Progenitor cell of endocrine pancreas (in vitro differentiated cells): ENCODE measurements around the gene SFTPD. TPM values are rescaled to one million over a fixed set of nuclear protein-coding genes. Genes with fewer than 3 reads are reported as not detected.

ENCODE experiments used
- DNase-seq: peaks from one replicate; pipeline ENCODE4 v3.0.0; 2021; ENCODE audit warnings: low spot score; ENCODE audit not compliant: unreplicated experiment
- H3K27ac Mint-ChIP-seq: 2 replicates; pipeline ENCODE4 v1.8.0; 2021; ENCODE audit warnings: mild to moderate bottlenecking, moderate library complexity, mixed read lengths
- H3K27me3 Mint-ChIP-seq: 2 replicates; pipeline ENCODE4 v1.8.0; 2021; ENCODE audit warnings: mixed read lengths
- H3K36me3 Mint-ChIP-seq: 2 replicates; pipeline ENCODE4 v1.8.0; 2022; ENCODE audit warnings: mixed read lengths; ENCODE audit not compliant: insufficient read depth
- H3K4me1 Mint-ChIP-seq: 2 replicates; pipeline ENCODE4 v1.8.0; 2021; ENCODE audit warnings: low read depth, mixed read lengths
- H3K4me3 Mint-ChIP-seq: 2 replicates; pipeline ENCODE4 v1.8.0; 2021; ENCODE audit warnings: low read depth, mild to moderate bottlenecking, moderate library complexity, mixed read lengths
- H3K9me3 Mint-ChIP-seq: 2 replicates; pipeline ENCODE4 v1.8.0; 2021; ENCODE audit warnings: low read depth, mixed read lengths
- CTCF ChIP-seq: fragments of 200-600 bp; sonication (generic); IDR thresholded peaks from one replicate; pipeline ENCODE4 v1.5.0; 2021; ENCODE audit warnings: antibody characterized with exemption, mild to moderate bottlenecking; ENCODE audit not compliant: unreplicated experiment
- total RNA-seq: library from RNA; stranded (reverse); gene quantifications from 2 replicates; pipeline ENCODE4 v1.2.1, GENCODE V29; 2021

Gene SFTPD
- total RNA-seq, 1 donor from 2014 or later = 0.29 TPM

DNA sequence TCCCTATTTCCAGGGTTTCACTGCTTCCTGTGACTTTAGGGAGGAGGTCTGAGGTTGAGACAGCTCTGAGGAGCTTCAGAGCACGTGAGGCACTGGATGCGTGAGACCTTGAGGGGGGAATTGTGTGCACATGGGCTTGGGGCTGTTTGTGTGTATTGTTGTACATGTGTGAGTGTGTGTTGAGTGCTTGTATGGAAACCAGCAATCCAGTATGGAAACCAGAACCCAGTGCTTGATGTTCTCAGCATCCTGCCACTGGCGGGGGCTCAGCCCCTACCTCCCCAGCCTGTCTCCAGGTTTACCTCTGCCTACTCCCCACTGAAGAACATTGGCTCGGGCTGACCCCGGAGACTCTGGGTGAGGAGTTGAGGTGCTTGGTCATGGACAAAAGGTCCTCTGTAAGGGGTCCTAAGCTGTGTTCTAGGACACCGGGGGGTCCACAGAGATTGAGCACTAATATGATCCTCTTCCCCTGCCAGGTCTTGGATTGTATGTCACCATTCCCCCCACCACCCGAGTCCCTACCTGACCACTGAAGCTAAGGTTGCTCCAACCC lies 20.8 kb downstream of the SFTPD start:
- Mint-ChIP-seq H3K4me1 (no peaks in the 10 kb centered on the region), H3K4me3 (no peak overlapping the region), H3K27me3 (peaks cover 21% of the 10 kb centered on the region), H3K36me3 (no peaks in the 10 kb centered on the region), H3K27ac (no peak overlapping the region), H3K9me3 (no peaks in the 10 kb centered on the region)
- DNase-seq = no peak
- no peak for TF ChIP-seq CTCF

- H3K27ac Mint-ChIP-seq = no peak overlapping the region
- H3K27me3 Mint-ChIP-seq = peaks cover 21% of the 10 kb centered on the region
- no peak for TF ChIP-seq CTCF
- H3K36me3 Mint-ChIP-seq = no peaks in the 10 kb centered on the region
- no peak overlapping the region for H3K4me3 Mint-ChIP-seq
- H3K4me1 Mint-ChIP-seq = no peaks in the 10 kb centered on the region
- no peak for DNase-seq
- H3K9me3 Mint-ChIP-seq = no peaks in the 10 kb centered on the region
Observed at GRCh38 chr10:79927111-79927828, 21.6 kb downstream of the SFTPD start.

DNA sequence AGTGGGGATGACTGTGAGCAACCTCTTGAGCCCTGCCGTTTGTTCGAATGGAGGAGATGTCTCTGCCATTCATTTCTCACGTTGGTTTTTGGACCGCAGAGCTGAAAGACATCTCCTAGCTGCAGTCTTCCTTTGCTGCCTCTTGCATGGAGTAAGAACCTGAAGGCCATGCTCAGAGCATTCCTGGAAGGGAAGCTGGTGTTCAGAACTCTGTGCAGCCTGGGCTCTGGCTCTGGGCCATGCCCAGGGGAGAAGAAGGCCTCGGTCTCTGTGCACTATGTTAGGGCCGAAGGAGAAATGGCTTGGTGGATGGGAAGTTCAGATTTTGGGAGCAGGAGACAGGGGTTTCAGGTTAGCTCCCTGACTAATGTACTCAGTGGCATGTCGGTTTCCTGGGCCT lies 22.9 kb downstream of the SFTPD start:
- H3K27me3 Mint-ChIP-seq = peaks cover 17% of the 10 kb centered on the region
- no peak overlapping the region for H3K4me3 Mint-ChIP-seq
- no peak overlapping the region for H3K27ac Mint-ChIP-seq
- no peaks in the 10 kb centered on the region for H3K9me3 Mint-ChIP-seq
- TF ChIP-seq CTCF = no peak
- DNase-seq = no peak
- no peaks in the 10 kb centered on the region for H3K4me1 Mint-ChIP-seq
- no peaks in the 10 kb centered on the region for H3K36me3 Mint-ChIP-seq

DNA sequence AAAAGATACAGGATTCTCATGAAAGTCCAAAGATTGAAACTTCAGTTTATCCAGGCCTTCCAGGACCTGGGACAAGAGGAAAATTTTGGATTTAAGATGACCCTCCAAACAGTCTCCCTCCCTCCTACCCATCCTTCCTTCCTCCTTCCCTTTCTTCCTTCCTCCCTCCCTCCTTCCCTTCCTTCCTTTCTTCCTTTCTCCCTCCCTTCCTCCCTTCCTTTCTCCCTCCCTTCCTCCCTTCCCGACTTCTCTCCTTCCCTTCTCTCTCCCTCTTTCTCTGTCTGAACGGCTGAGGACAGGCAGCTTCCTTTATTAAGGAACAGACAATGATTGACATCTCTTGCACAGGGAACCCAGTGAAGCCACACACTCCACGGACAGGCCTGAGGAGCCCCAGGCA lies 23.3 kb downstream of the SFTPD start:
- DNase-seq = no peak
- Mint-ChIP-seq H3K9me3 (no peaks in the 10 kb centered on the region), H3K4me3 (no peak overlapping the region), H3K36me3 (no peaks in the 10 kb centered on the region), H3K4me1 (no peaks in the 10 kb centered on the region), H3K27ac (no peak overlapping the region), H3K27me3 (peaks cover 13% of the 10 kb centered on the region)
- TF ChIP-seq CTCF = no peak

DNA sequence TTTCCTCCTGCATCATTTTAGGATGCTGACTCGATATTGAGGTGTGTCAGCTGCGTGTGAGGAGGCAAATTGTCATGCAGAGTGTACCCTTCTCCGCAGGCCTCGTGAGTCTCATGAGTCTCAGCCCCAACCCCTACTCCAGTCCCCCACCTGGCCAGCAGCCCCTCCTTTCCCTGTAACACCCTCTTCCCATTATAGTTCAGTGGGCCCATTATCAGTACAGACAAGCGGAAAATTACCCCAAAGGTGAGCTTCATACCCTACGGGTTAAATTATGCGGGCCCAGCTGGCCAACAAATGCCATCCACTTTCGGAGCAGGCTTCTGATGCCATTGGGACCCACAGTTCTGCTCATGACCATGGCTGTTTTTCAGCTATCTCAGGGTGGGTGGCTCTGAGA lies 25.2 kb downstream of the SFTPD start:
- H3K27me3 Mint-ChIP-seq = no peaks in the 10 kb centered on the region
- H3K4me3 Mint-ChIP-seq = no peak overlapping the region
- H3K36me3 Mint-ChIP-seq = no peaks in the 10 kb centered on the region
- H3K4me1 Mint-ChIP-seq = no peaks in the 10 kb centered on the region
- H3K9me3 Mint-ChIP-seq = no peaks in the 10 kb centered on the region
- no peak overlapping the region for H3K27ac Mint-ChIP-seq
- no peak for DNase-seq
- no peak for TF ChIP-seq CTCF
